ENCODE data around the gene PPP2R5C.

The PPP2R5C gene

GRCh38 chr14:101975231-101975630, 213.7 kb downstream of the PPP2R5C start:
- DNase-seq, result no peak
